GM12878 (cell line): ENCODE measurements around the gene CYP1A2. TPM values are rescaled to one million over a fixed set of nuclear protein-coding genes. Genes with fewer than 3 reads are reported as not detected.
"Not testable (repeated sequence)": the region's sequence is repeated elsewhere in the genome, so short reads cannot be mapped to it uniquely, and the experiment has no call there.

ENCODE experiments used
- ATAC-seq: fragments of 200-7000 bp; cut with Tn5 transposase; 3 replicates; pipeline ENCODE4 v1.9.1; 2020; ENCODE audit warnings: mild to moderate bottlenecking, moderate library complexity
- BruUV-seq: library from RNA; stranded (reverse); fragments of 400-500 nt; replicated peaks from 2 replicates; lab custom pipeline; 2021; lab: Mats Ljungman, UMichigan
- CTCF ChIA-PET: fragments of 300-600 bp; sonication (Branson Sonifier 250); formaldehyde crosslinking; extraction: SDS; loops from one replicate; lab custom pipeline; 2021; ENCODE audit warnings: inconsistent platforms; lab: Yijun Ruan, JAX
- POLR2A ChIA-PET: fragments of 350-600 bp; formaldehyde crosslinking; extraction: SDS; loops from one replicate; lab custom pipeline; 2021; ENCODE audit warnings: inconsistent platforms; lab: Charles Lee
- RAD21 ChIA-PET: fragments of 300-600 bp; sonication (Branson Sonifier 250); formaldehyde crosslinking; loops from one replicate; lab custom pipeline; 2023; ENCODE audit warnings: antibody characterized with exemption; ENCODE audit not compliant: unreplicated experiment; lab: Charles Lee
- SMC1A ChIA-PET: fragments of 300-600 bp; sonication (Branson Sonifier 250); formaldehyde crosslinking; loops from one replicate; lab custom pipeline; 2023; ENCODE audit not compliant: unreplicated experiment, uncharacterized antibody; lab: Charles Lee
- DNase-seq: peaks from one replicate; pipeline ENCODE4 v3.0.0-alpha.2; 2011; ENCODE audit warnings: low read depth, low spot score
- FAIRE-seq: peaks from 3 replicates; lab custom pipeline; 2011; peaks lifted over from hg19 to GRCh38; lab: Jason Lieb, UNC
- H2AFZ ChIP-seq: 2 replicates; pipeline ENCODE4 v1.6.0; 2011; ENCODE audit warnings: low read depth, low read length, control low read depth; ENCODE audit not compliant: control insufficient read depth
- H3K27ac ChIP-seq: 2 replicates; pipeline ENCODE4 v1.5.1; 2011; ENCODE audit warnings: control low read depth; ENCODE audit not compliant: control insufficient read depth, insufficient read depth
- H3K27me3 ChIP-seq, 2 experiments: replicated peaks in 1 of 2; 2 replicates each; pipeline versions ENCODE4 v1.6.0 to v1.6.1; 2011; ENCODE audit warnings: low read length in 1 of 2; ENCODE audit not compliant: control insufficient read depth in 2 of 2, insufficient read depth in 2 of 2
- H3K36me3 ChIP-seq, 2 experiments: 2 replicates each; pipeline ENCODE4 v1.5.1; 2011; ENCODE audit warnings: low read length in 1 of 2; ENCODE audit not compliant: control insufficient read depth in 2 of 2, insufficient read depth in 2 of 2
- H3K4me1 ChIP-seq: 2 replicates; pipeline ENCODE4 v1.6.1; 2011; ENCODE audit warnings: mild to moderate bottlenecking, low read length, moderate library complexity, mixed read lengths; ENCODE audit not compliant: control insufficient read depth, insufficient read depth
- H3K4me2 ChIP-seq: 2 replicates; pipeline ENCODE4 v1.6.0; 2011; ENCODE audit warnings: control low read depth; ENCODE audit not compliant: control insufficient read depth, insufficient read depth
- H3K4me3 ChIP-seq: fragments of 200-600 bp; sonication (generic); 2 replicates; pipeline ENCODE4 v1.5.1; 2016
- H3K79me2 ChIP-seq: 2 replicates; pipeline ENCODE4 v1.6.0; 2011; ENCODE audit warnings: low read length; ENCODE audit not compliant: control insufficient read depth, insufficient read depth
- H3K9ac ChIP-seq: 2 replicates; pipeline ENCODE4 v1.8.0; 2011; ENCODE audit warnings: low read length, control low read depth, mixed read lengths; ENCODE audit not compliant: control insufficient read depth, insufficient read depth
- H3K9me3 ChIP-seq: replicated peaks from 3 replicates; pipeline ENCODE4 v1.5.1; 2011; ENCODE audit warnings: mild to moderate bottlenecking, low read length; ENCODE audit not compliant: control insufficient read depth, insufficient read depth
- H4K20me1 ChIP-seq: 2 replicates; pipeline ENCODE4 v1.6.0; 2011; ENCODE audit not compliant: control insufficient read depth, insufficient read depth
- CBX3 ChIP-seq: fragments of 200-600 bp; sonication (generic); IDR thresholded peaks from 2 replicates; pipeline ENCODE4 v1.6.1; 2016; ENCODE audit warnings: low read depth, borderline replicate concordance
- CHD1 ChIP-seq: IDR thresholded peaks from 2 replicates; pipeline ENCODE4 v1.6.1; 2012; ENCODE audit warnings: low read depth, low read length, improper control_type of control experiment
- FOXM1 ChIP-seq: IDR thresholded peaks from 2 replicates; pipeline ENCODE4 v1.6.1; 2012; ENCODE audit warnings: low read depth, mild to moderate bottlenecking, inconsistent platforms, low read length, moderate library complexity
- HDAC6 ChIP-seq: fragments of 200-600 bp; sonication (generic); IDR thresholded peaks from one replicate; pipeline ENCODE4 v1.8.0; 2017; ENCODE audit warnings: antibody characterized with exemption; ENCODE audit not compliant: unreplicated experiment
- MTA3 ChIP-seq: IDR thresholded peaks from 2 replicates; pipeline ENCODE4 v1.6.1; 2012; ENCODE audit warnings: low read length, inconsistent platforms, borderline replicate concordance
- MXI1 ChIP-seq: fragments of 150-350 bp; IDR thresholded peaks from 2 replicates; pipeline ENCODE4 v1.6.1; 2011; ENCODE audit warnings: low read depth, mild to moderate bottlenecking, inconsistent platforms, low read length, improper control_type of control experiment
- SMC3 ChIP-seq: IDR thresholded peaks from 2 replicates; pipeline ENCODE4 v1.6.1; 2011; ENCODE audit warnings: low read length, improper control_type of control experiment, borderline replicate concordance
- ZZZ3 ChIP-seq: IDR thresholded peaks from 2 replicates; pipeline ENCODE4 v1.6.1; 2011; ENCODE audit warnings: low read depth; ENCODE audit not compliant: control insufficient read depth, insufficient read length
- WGBS: methylation state at CpG from one replicate; pipeline ENCODE4 v1.1.6; 2016; ENCODE audit warnings: low lambda C conversion rate; ENCODE audit not compliant: insufficient replicate concordance, insufficient coverage; ENCODE audit errors: missing lambda C conversion rate; 5-methylcytosine and 5-hydroxymethylcytosine counted together
- in situ Hi-C: fragments of 300-500 bp; cut with MboI; formaldehyde crosslinking; loops from 9 replicates; pipeline ENCODE4 v1.14.3; 2018; ENCODE audit warnings: mixed read lengths
- intact Hi-C: fragments of 100-400 bp; cut with micrococcal nuclease; formaldehyde crosslinking; loops from one replicate; pipeline ENCODE4 v1.14.2; 2022; ENCODE audit not compliant: unreplicated experiment
- polyA plus RNA-seq, 11 experiments: library from polyadenylated mRNA; depleted of rRNA in 4 of 11; unstranded in 6 of 11; stranded (reverse) in 5 of 11; fragments of >200 nt; fragmentation: Nextera tagmentation in 4 of 11; fragmentation: Illumina TruSeq in 1 of 11; extraction: Ambion mirVana in 4 of 11; extraction: Trizol in 1 of 11; gene quantifications; 1 replicate in 1 of 11; 2 replicates in 10 of 11; pipeline versions ENCODE4 v1.2.1 to v1.2.3, GENCODE V29; 2011 to 2016; ENCODE audit warnings: inconsistent platforms in 2 of 11, missing spikeins in 2 of 11, low read depth in 1 of 11
- total RNA-seq, 4 experiments: library from RNA; depleted of rRNA in 3 of 4; stranded (reverse); fragments of >200 nt in 3 of 4; fragmentation: Illumina TruSeq in 1 of 4; extraction: Trizol in 1 of 4; gene quantifications; 2 replicates each; pipeline versions ENCODE4 v1.2.1 to v1.2.3, GENCODE V29; 2013 to 2021
- TF ChIP-seq, protein P1 (sequence below): fragments of 450-650 bp; IDR thresholded peaks from 2 replicates; pipeline ENCODE4 v1.6.1; 2014; ENCODE audit warnings: mild to moderate bottlenecking
- TF ChIP-seq, protein P2 (sequence below): IDR thresholded peaks from 2 replicates; pipeline ENCODE4 v1.6.1; 2011; ENCODE audit warnings: borderline replicate concordance, low read depth, mild to moderate bottlenecking, moderate library complexity, low read length; ENCODE audit not compliant: insufficient read depth, poor library complexity, severe bottlenecking

Gene CYP1A2
- total and polyA plus RNA-seq, 10 of the 15 experiments (the other 5 are each of a cell fraction or from before 2014, with no cell fraction given), result 0.03 to 0.09 (median 0.05) TPM; not detected in 7

DNA sequence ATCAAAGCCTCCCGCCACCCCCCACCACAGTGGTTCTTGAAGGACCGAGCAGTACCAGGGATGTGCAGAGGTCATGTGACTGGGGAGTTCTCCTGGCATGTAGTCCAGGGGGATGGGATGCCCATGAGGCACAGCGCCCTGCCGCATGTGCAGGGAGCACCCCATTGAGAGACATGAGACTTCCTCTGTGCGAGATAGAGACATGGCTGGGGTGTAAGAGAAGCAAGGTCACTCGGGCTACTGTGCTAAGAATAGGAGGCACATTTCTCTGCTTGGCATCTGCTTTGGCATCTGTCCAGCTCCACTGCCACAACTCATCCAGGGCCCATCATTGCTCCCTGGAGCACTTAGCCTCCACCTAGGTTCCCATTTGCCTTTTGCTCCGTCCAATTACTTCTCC lies 20.9 kb upstream of the CYP1A2 start:
- TF ChIP-seq ZZZ3 (no peak), CBX3 (no peak), CHD1 (no peak), FOXM1 (no peak), MTA3 (no peak), HDAC6 (no peak), MXI1 (no peak), SMC3 (no peak)
- TF ChIP-seq, protein P1, sequence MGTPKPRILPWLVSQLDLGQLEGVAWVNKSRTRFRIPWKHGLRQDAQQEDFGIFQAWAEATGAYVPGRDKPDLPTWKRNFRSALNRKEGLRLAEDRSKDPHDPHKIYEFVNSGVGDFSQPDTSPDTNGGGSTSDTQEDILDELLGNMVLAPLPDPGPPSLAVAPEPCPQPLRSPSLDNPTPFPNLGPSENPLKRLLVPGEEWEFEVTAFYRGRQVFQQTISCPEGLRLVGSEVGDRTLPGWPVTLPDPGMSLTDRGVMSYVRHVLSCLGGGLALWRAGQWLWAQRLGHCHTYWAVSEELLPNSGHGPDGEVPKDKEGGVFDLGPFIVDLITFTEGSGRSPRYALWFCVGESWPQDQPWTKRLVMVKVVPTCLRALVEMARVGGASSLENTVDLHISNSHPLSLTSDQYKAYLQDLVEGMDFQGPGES, result no peak
- TF ChIP-seq, protein P2, sequence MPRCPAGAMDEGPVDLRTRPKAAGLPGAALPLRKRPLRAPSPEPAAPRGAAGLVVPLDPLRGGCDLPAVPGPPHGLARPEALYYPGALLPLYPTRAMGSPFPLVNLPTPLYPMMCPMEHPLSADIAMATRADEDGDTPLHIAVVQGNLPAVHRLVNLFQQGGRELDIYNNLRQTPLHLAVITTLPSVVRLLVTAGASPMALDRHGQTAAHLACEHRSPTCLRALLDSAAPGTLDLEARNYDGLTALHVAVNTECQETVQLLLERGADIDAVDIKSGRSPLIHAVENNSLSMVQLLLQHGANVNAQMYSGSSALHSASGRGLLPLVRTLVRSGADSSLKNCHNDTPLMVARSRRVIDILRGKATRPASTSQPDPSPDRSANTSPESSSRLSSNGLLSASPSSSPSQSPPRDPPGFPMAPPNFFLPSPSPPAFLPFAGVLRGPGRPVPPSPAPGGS, result no peak
- FAIRE-seq, result no peak
- H3K4me2 ChIP-seq, result no peak overlapping the region
- intact Hi-C loops, result no loop called here
- peaks cover 0 to 3% of the 10 kb centered on the region in 2 experiments; a peak in 3 of 4 replicates for H3K27me3 ChIP-seq
- in situ Hi-C loops, result no loop called here
- H3K4me1 ChIP-seq, result peaks cover 4% of the 10 kb centered on the region
- no peaks in the 10 kb centered on the region for H4K20me1 ChIP-seq
- no peak overlapping the region for H3K9ac ChIP-seq
- no peak for ATAC-seq
- no peaks in the 10 kb centered on the region for H3K79me2 ChIP-seq
- 57% methylated on average over 7 of the region's 7 CpGs for WGBS
- no peak for DNase-seq
- H3K27ac ChIP-seq, result no peak overlapping the region
- ChIA-PET CTCF (no interaction called here), SMC1A (no interaction called here), POLR2A (no interaction called here), RAD21 (no interaction called here)
- no peak overlapping the region for H3K4me3 ChIP-seq
- no peaks in the 10 kb centered on the region for H3K9me3 ChIP-seq
- no peaks in the 10 kb centered on the region for H3K36me3 ChIP-seq
- H2AFZ ChIP-seq, result no peak overlapping the region
- BruUV-seq, result no TSS peak

DNA sequence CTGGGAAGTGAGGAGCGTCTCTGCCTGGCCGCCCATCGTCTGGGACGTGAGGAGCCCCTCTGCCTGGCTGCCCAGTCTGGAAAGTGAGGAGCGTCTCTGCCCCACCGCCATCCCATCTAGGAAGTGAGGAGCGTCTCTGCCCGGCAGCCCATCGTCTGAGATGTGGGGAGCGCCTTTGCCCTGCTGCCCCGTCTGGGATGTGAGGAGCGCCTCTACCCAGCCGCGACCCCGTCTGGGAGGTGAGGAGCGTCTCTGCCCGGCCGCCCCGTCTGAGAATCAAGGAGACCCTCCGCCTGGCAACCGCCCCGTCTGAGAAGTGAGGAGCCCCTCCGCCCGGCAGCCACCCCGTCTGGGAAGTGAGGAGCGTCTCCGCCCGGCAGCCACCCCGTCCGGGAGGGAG lies 19.9 kb upstream of the CYP1A2 start:
- H3K9me3 ChIP-seq, H3K27ac ChIP-seq, BruUV-seq, H3K36me3 ChIP-seq, H3K79me2 ChIP-seq, in situ Hi-C loops, SMC1A ChIA-PET, H3K27me3 ChIP-seq, ATAC-seq, POLR2A ChIA-PET, DNase-seq, H4K20me1 ChIP-seq, H3K4me2 ChIP-seq, H2AFZ ChIP-seq, FAIRE-seq, H3K9ac ChIP-seq, H3K4me3 ChIP-seq, CTCF ChIA-PET, RAD21 ChIA-PET, intact Hi-C loops, H3K4me1 ChIP-seq: not testable (repeated sequence)
- 90% methylated on average over 19 of the region's 30 CpGs for WGBS

DNA sequence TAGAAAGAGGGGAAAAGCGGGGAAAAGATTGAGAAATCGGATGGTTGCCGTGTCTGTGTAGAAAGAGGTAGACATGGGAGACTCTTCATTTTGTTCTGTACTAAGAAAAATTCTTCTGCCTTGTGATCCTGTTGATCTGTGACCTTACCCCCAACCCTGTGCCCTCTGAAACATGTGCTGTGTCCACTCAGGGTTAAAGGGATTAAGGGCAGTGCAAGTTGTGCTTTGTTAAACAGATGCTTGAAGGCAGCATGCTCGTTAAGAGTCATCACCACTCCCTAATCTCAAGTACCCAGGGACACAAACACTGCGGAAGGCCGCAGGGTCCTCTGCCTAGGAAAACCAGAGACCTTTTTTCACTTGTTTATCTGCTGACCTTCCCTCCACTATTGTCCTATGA lies 19.3 kb upstream of the CYP1A2 start:
- FAIRE-seq, H3K4me2 ChIP-seq, H3K4me3 ChIP-seq, H3K27ac ChIP-seq, RAD21 ChIA-PET, BruUV-seq, H3K9ac ChIP-seq, H3K4me1 ChIP-seq, H3K9me3 ChIP-seq, H2AFZ ChIP-seq, H4K20me1 ChIP-seq, ATAC-seq, intact Hi-C loops, H3K27me3 ChIP-seq, CTCF ChIA-PET, POLR2A ChIA-PET, H3K36me3 ChIP-seq, H3K79me2 ChIP-seq, DNase-seq, in situ Hi-C loops, SMC1A ChIA-PET: not testable (repeated sequence)
- WGBS, result 67% methylated on average over 4 of the region's 6 CpGs
